B cell (primary cell): ENCODE results near the gene PDXP. TPM values are rescaled to one million over a fixed set of nuclear protein-coding genes. Genes with fewer than 3 reads are reported as not detected.

Source experiments
- ATAC-seq: fragments of 200-7000 bp; cut with Tn5 transposase; one replicate; pipeline ENCODE4 v1.10.0; 2021; ENCODE audit warnings: low read depth, mild to moderate bottlenecking, moderate number of reproducible peaks, moderate library complexity
- CTCF ChIA-PET: fragments of 350-600 bp; sonication (Branson Sonifier 250); formaldehyde crosslinking; loops from one replicate; lab custom pipeline; 2021; ENCODE audit warnings: antibody characterized with exemption, inconsistent platforms; lab: Charles Lee
- POLR2A ChIA-PET: fragments of 350-600 bp; sonication (Branson Sonifier 250); formaldehyde crosslinking; loops from one replicate; lab custom pipeline; 2021; ENCODE audit warnings: antibody characterized with exemption; lab: Charles Lee
- DNase-seq: peaks from one replicate; pipeline ENCODE4 v3.0.0; 2013
- H2AFZ ChIP-seq: 2 replicates; pipeline ENCODE4 v1.6.1; 2012; ENCODE audit warnings: mild to moderate bottlenecking, low read depth, low read length; ENCODE audit not compliant: insufficient read depth, poor library complexity, severe bottlenecking
- H3K27ac ChIP-seq, 2 donors: 1 replicate in 1 of 2; 2 replicates in 1 of 2; pipeline ENCODE4 v1.5.1; 2012 to 2013; ENCODE audit warnings: low read length in 2 of 2, mild to moderate bottlenecking in 2 of 2, moderate library complexity in 1 of 2
- H3K27me3 ChIP-seq, 4 experiments: fragments of 200-600 bp in 1 of 4; sonication (generic) in 1 of 4; replicated peaks in 1 of 4; 1 replicate in 2 of 4; 2 replicates in 2 of 4; pipeline versions ENCODE4 v1.6.1 to v1.7.0; 2013 to 2016; ENCODE audit warnings: low read length in 3 of 4, mild to moderate bottlenecking in 2 of 4, mixed read lengths in 1 of 4, moderate library complexity in 1 of 4; ENCODE audit not compliant: insufficient read depth in 4 of 4, control insufficient read depth in 3 of 4; ENCODE audit errors: control extremely low read depth in 1 of 4
- H3K36me3 ChIP-seq, 2 experiments: replicated peaks in 1 of 2; 1 replicate in 1 of 2; 2 replicates in 1 of 2; pipeline versions ENCODE4 v1.6.1 to v1.7.1; 2013; ENCODE audit warnings: low read length in 1 of 2; ENCODE audit not compliant: insufficient read depth in 2 of 2, control insufficient read depth in 1 of 2; ENCODE audit errors: control extremely low read depth in 1 of 2, extremely low read depth in 1 of 2
- H3K4me1 ChIP-seq, 2 donors: fragments of 200-600 bp in 1 of 2; sonication (generic) in 1 of 2; 1 replicate in 1 of 2; 2 replicates in 1 of 2; pipeline versions ENCODE4 v1.5.1 to v1.6.1; 2013 to 2017; ENCODE audit warnings: low read length in 2 of 2; ENCODE audit not compliant: control insufficient read depth in 2 of 2, insufficient read depth in 2 of 2
- H3K4me2 ChIP-seq: replicated peaks from 2 replicates; pipeline ENCODE3; 2012; ENCODE audit warnings: mild to moderate bottlenecking, low read depth, low read length; ENCODE audit not compliant: poor library complexity, severe bottlenecking
- H3K4me3 ChIP-seq, 5 experiments: fragments of 200-600 bp in 1 of 5; sonication (generic) in 1 of 5; 1 replicate in 3 of 5; 2 replicates in 2 of 5; pipeline versions ENCODE4 v1.5.1 to v1.7.0; 2011 to 2016; ENCODE audit warnings: low read length in 4 of 5, mild to moderate bottlenecking in 4 of 5, low read depth in 2 of 5, control low read depth in 1 of 5, moderate library complexity in 1 of 5; ENCODE audit not compliant: insufficient read depth in 1 of 5; ENCODE audit errors: control extremely low read depth in 1 of 5, extremely low read depth in 1 of 5
- H3K79me2 ChIP-seq: fragments of 200-600 bp; sonication (generic); one replicate; pipeline ENCODE4 v1.6.0; 2016; ENCODE audit warnings: low read length; ENCODE audit not compliant: control insufficient read depth, insufficient read depth
- H3K9ac ChIP-seq: fragments of 200-600 bp; sonication (generic); 2 replicates; pipeline ENCODE4 v1.6.1; 2017; ENCODE audit warnings: mild to moderate bottlenecking, low read length, moderate library complexity
- H3K9me3 ChIP-seq, 3 donors: one replicate each; pipeline versions ENCODE4 v1.6.1 to v1.7.1; 2013; ENCODE audit warnings: low read length in 2 of 3; ENCODE audit not compliant: control insufficient read depth in 2 of 3, insufficient read depth in 1 of 3; ENCODE audit errors: control extremely low read depth in 1 of 3
- H4K20me1 ChIP-seq: 2 replicates; pipeline ENCODE4 v1.6.0; 2012; ENCODE audit warnings: mild to moderate bottlenecking, low read length; ENCODE audit not compliant: insufficient read depth, control insufficient read depth, poor library complexity, severe bottlenecking
- H3K27ac Mint-ChIP-seq: one replicate; pipeline ENCODE4 v1.8.0; 2021; ENCODE audit warnings: mixed read lengths
- H3K27me3 Mint-ChIP-seq: one replicate; pipeline ENCODE4 v1.8.0; 2021; ENCODE audit warnings: mixed read lengths
- H3K4me1 Mint-ChIP-seq: one replicate; pipeline ENCODE4 v1.8.0; 2021; ENCODE audit warnings: mixed read lengths
- H3K4me3 Mint-ChIP-seq: one replicate; pipeline ENCODE4 v1.8.0; 2021; ENCODE audit warnings: mixed read lengths
- H3K9me3 Mint-ChIP-seq: one replicate; pipeline ENCODE4 v1.8.0; 2022; ENCODE audit warnings: mixed read lengths; ENCODE audit not compliant: insufficient read depth
- CTCF ChIP-seq: fragments of 200-600 bp; IDR thresholded peaks from one replicate; pipeline ENCODE4 v1.8.0; 2022; ENCODE audit warnings: antibody characterized with exemption, mild to moderate bottlenecking
- EZH2 ChIP-seq: IDR thresholded peaks from 2 replicates; pipeline ENCODE4 v1.6.1; 2012; ENCODE audit warnings: borderline replicate concordance, low read depth, mild to moderate bottlenecking, moderate library complexity, low read length; ENCODE audit not compliant: insufficient read depth, poor library complexity, severe bottlenecking
- WGBS: methylation state at CpG from one replicate; pipeline ENCODE4 v1.1.5; 2013; ENCODE audit warnings: missing lambda C conversion rate; ENCODE audit not compliant: insufficient coverage; 5-methylcytosine and 5-hydroxymethylcytosine counted together
- intact Hi-C: fragments of 100-400 bp; cut with micrococcal nuclease; formaldehyde crosslinking; loops from one replicate; pipeline ENCODE4 v1.10.0; 2022
- polyA plus RNA-seq: library from polyadenylated mRNA; depleted of rRNA; stranded (reverse); fragments of >200 nt; gene quantifications from 2 replicates; pipeline ENCODE4 v1.2.3, GENCODE V29; 2012
- total RNA-seq, 2 donors: library from RNA; stranded (reverse); fragments of 120-200 nt in 1 of 2; gene quantifications; 1 replicate in 1 of 2; 2 replicates in 1 of 2; pipeline versions ENCODE4 v1.2.3 to v1.2.4, GENCODE V29; 2013 to 2022

The PDXP gene
- total and polyA plus RNA-seq, 2 donors (not counting 1 experiment from before 2014, with no cell fraction given), result 16.6 to 17.5 TPM

DNA sequence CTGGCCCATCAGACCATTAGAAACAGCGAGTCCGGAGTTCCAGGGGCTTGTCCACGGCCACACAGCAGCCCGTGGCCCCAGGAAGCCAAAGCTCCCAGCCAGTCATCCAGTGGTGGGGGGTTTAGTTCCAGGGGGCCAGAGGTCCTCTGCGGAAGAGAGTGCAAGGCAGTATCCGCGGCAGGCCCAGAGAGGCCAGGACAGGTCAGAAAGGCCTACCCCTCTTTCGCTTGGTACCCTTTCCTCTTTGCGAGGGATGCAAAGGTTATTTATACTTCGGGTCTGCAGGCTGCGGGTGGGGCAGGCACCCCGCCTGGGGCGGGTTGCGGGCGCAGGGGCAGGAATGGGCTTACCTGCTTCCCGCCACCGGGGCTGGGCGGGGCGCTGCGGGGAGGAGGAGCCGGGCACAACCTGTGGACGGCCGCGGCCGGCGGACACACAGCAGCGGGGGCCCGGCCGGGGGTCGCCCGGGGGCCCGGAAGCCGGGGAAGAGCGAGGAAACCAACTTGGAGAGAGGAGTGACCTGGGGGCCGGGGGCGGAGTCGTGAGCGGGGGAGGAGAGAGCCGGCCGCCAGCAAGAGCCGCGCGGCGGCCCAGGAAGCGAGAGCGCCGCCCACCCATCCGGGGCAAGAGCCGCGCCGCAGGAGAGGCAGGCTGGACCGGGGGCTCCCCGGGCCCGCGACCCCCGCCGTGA lies 19.3 kb upstream of the PDXP start, which contains the start of gene SH3BP1:
TSS of gene SH3BP1 (plus strand) at position 600 of the 691 bp plus-strand sequence. CDS start 119 bp downstream, outside the sequence.
- intact Hi-C loops, result loop anchor here (1.0 kb wide), 1 partner anchor 16 kb away; no protein-coding TSS in a partner anchor
- no peaks in the 10 kb centered on the region for H3K9me3 Mint-ChIP-seq
- peak within 1 kb of the TSS; percentile 69 for H2AFZ ChIP-seq
- peak within 1 kb of the TSS; percentile 85 for H3K4me3 Mint-ChIP-seq
- no peaks in the 10 kb centered on the region for H3K27me3 ChIP-seq
- H3K9ac ChIP-seq, result peak within 1 kb of the TSS; percentile 77
- peaks cover 61 to 79% of the 10 kb centered on the region in 2 donors for H3K4me1 ChIP-seq
- no peaks in the 10 kb centered on the region for H3K27me3 Mint-ChIP-seq
- ChIA-PET CTCF (interaction anchor here (1.3 to 22.4 kb wide), 3 partner anchors 19 to 39 kb away, joined by 6 to 620 read pairs (median 501); partner anchors contain the start of genes GGA1, LGALS1, NOL12 and PDXP), POLR2A (interaction anchor here (1.3 kb wide), 1 partner anchor 47 kb away, joined by 4 read pairs; the partner anchor contains the start of gene NOL12)
- 5% methylated on average over 57 of the region's 57 CpGs for WGBS
- peak within 1 kb of the TSS; percentile 67 to 78 (median 76) for H3K4me3 ChIP-seq
- H3K4me2 ChIP-seq, result peak within 1 kb of the TSS; percentile 94
- peaks cover 68% of the 10 kb centered on the region for H3K4me1 Mint-ChIP-seq
- peaks cover 20% of the 10 kb centered on the region for H4K20me1 ChIP-seq
- peak; percentile 59 for ATAC-seq
- H3K79me2 ChIP-seq, result peaks cover 25% of the 10 kb centered on the region
- peaks cover 0 to 26% of the 10 kb centered on the region in 2 experiments for H3K36me3 ChIP-seq
- TF ChIP-seq CTCF (no peak), EZH2 (no peak)
- peak within 1 kb of the TSS; percentile 95 for H3K27ac Mint-ChIP-seq
- H3K9me3 ChIP-seq, result no peaks in the 10 kb centered on the region
- H3K27ac ChIP-seq, result peak within 1 kb of the TSS; percentile 59 to 79
- peak; percentile 64 for DNase-seq
